Stimulated activated CD8-positive, alpha-beta memory T cell treated with anti-CD3 and anti-CD28 coated beads, Interleukin-7, amount 100 ng/mL, for 48 hours (primary cell): Measurements from ENCODE around the gene ARHGEF4.
A peak's percentile ranks its signal among the peaks of the same experiment; 100 is the strongest.

ENCODE experiments used
- DNase-seq, 2 donors: peaks; one replicate each; pipeline ENCODE4 v3.0.0-alpha.2; 2020; ENCODE audit warnings: low read depth in 1 of 2; ENCODE audit errors: extremely low read depth in 1 of 2

Gene ARHGEF4

DNA sequence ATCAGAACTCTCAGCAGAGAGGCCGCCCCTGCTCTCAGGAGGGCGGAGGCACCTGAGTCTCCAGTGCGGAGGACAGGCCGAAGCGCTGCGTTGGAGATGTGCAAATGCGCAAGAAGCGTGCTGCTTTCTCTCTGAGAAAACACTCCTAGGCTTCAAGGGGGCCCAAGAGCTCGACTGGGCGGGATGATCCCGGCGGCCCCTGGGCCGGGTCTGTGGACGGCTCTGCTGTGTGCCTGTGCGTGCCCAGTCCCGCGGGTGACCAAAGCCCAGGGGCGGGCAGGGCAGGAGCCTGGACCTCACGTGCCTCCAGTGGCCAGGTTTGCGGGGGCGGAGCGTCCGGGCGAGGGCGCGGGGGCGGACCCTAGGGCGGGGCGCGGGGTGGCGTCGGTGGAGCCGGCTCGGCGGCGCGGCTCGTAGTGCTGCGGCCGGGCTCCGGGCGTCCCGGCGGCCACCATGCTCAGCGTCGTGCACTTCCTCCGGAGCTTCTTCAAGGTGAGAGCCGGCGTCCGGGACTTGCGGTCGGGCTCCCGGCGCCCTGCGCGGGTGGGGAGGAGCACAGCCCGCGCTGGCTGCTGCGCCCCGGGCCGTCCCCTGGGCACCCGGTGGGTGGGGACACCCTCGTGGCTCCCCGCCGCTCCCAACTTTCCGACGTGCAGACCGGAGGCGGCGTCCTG lies at the start of gene ARHGEF4:
Gene ARHGEF4, plus strand, starts transcription at position 414 of the 674 bp plus-strand sequence. Its CDS starts 40 bp downstream, at position 454.
- DNase-seq = no peak

GRCh38 chr2:130787841-130788240 lies 48.9 kb upstream of the ARHGEF4 start:
- no peak for DNase-seq

DNA sequence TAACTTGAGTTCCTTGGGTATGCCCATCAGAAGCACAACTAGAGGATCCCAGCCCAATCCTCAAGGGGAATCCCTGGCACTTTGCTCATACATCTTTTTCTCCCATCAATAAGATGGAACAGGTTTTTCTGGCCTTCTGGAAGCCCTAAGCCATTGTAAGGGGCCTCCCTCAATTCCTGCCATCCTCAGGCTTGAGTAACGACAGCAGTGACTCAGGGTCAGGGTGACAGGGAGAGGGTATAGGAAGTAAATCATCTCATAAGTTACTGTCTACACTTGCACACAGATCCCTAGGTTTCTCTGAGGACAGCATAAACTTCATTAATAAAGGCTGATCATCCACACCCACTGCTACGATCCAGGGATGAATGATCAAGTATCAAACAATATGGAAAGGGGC lies 46.4 kb upstream of the ARHGEF4 start:
- no peak for DNase-seq

- no peak for DNase-seq
Measured at GRCh38 chr2:130790804-130791616, 45.7 kb upstream of the ARHGEF4 start.

DNA sequence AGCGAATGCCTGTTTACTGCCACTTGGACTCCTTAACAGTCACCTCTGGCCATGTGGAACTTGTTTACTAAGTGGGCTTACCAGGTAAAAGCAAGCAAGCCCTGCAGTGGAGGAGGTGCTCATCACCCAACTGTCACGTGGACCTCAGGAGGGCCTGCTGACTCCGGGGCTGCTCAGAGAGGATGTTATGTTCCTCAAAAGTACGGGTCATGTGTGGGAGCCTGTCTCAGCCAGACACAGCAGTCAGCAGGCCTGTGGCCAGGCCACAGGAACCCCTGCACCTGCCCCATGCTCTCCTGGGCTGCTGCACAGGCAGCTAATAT lies 45.1 kb upstream of the ARHGEF4 start:
- no peak for DNase-seq

GRCh38 chr2:130795431-130795830 lies 41.3 kb upstream of the ARHGEF4 start:
- DNase-seq = no peak

GRCh38 chr2:130796290-130796689 lies 40.4 kb upstream of the ARHGEF4 start:
- no peak for DNase-seq

- peak; percentile 78 to 83 for DNase-seq
Measured at GRCh38 chr2:130797493-130798435, 39.0 kb upstream of the ARHGEF4 start.

GRCh38 chr2:130798472-130799218 lies 38.1 kb upstream of the ARHGEF4 start:
- no peak for DNase-seq

DNA sequence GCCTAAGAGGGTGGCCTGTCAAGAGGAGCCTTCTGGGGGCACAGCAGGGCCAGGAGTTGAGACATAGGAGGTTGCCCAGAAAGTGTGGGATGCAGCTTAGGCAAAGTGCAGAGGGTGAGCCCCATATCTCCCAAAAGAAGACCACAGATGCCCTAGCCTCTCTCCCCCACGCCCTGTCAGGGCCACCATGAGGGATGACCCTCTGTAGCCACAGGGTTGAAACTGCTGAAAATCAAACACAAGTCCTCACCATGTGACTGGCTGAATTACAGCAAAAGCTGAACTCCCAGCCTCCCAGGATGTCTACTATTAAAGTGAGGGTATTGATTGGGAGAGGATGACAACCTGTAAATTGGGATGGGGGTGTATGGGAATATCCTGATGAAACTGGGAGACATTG lies 37.4 kb upstream of the ARHGEF4 start:
- no peak for DNase-seq

DNA sequence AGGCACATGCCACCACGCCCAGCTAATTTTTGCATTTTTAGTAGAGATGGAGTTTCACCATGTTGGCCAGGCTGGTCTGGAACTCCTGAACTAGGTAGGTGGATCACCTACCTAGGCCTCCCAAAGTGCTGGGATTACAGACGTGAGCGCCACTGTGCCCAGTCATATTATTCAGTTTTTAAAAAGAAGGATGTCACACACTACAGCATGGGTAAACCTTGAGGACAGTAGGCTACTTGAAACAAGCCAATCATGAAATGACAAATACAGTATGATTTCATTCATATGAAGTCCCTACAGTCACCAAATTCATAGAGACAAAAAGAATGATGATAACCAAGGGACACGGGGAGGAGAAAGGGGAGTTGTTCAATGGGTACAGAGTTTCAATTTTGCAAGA lies 31.1 kb upstream of the ARHGEF4 start:
- no peak for DNase-seq

DNA sequence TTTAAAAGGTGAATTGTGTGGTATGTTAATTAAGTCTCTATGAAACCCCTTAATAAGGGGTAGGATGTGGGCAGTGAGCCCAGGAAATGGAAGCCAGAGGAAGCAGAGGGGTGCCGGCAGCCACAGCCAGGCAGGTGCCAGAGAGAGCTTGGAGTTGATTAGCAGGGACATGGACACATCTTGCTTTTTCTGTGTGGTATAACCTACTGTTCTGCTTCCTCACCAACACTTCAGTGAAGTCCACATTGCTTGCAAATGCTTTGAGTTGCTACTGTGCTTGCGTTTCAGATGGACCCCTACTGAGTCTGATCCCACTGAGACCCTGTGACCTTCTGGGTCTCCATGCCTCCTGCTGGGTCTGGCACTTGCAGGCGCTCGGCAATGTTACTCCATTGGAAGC lies 30.3 kb upstream of the ARHGEF4 start:
- no peak for DNase-seq

GRCh38 chr2:130807659-130808385 lies 28.9 kb upstream of the ARHGEF4 start:
- no peak for DNase-seq

GRCh38 chr2:130808482-130809268 lies 28.0 kb upstream of the ARHGEF4 start:
- no peak for DNase-seq

DNA sequence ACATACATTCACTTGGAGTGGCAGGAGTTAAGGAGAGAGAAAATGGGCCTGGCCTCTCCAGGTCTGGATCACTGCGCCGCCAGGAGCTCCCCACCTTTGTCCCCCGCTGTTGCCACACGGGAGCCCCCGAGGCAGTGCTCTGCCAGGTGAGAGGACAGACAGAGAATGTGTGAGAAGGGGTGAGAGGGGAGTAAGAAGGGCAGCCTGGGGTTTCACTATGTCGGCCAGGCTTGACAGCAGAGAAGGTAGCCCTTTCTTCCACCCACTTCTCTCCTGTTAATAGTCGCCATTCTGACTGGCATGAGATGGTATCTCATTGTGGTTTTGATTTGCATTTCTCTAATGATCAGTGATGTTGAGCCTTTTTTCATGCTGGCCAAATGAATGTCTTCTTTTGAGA lies 26.2 kb upstream of the ARHGEF4 start:
- no peak for DNase-seq

DNA sequence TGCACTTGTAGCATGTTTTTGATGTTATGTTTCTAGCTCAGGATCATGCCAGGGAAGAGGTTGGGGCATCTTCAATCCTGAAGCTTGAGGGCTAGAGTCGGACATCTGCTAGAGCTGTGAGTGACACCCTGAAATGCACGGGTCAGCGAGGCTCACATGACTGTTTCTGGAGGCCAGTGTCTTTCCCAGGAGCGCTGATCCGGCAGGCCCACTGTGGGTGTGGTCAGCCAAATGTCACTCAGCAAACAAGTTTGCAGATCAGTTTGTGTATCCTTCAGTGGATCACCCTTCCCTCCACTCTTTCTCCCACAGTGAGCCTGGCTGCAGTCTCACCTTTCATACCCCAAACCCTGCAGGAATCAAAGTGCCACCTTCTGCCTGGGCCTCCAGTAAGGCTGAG lies 23.0 kb upstream of the ARHGEF4 start:
- DNase-seq = no peak

DNA sequence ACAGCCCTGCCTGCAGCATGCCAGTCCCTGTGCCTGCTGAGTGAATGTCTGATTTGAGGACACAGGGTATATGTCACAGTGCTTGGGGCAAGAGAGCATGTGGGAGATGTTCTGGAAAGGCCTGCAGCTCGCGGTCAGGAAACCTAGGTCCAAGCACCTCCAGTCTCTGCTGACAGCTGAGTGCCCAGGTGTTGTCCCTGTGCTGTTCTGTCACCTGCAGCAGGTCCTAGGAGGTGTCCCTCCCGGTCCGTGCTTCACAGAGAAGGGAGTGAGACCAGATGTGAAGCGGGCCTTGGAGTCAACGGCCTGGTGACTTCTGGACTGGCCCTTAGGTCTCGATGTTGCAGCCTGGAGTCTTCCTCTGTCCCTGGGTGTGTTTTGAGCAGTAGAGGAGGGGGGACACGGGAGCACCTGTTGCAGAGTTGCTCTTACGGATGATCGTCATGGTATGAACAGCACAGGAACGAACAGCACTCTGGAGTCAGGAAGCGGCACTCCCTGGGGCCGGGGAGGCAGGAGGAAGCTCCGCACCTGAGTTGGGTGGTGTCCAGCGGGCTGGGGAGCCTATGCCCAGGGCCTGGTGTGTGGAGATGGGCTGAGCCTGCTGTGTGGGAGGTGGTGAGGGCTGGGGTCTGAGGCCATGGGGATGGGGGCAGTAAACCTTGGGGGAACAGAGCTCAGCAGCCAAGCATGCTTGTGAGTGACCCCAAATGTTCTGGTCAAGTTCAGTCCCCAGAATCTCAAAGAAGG lies 21.6 kb upstream of the ARHGEF4 start:
- DNase-seq = no peak

DNA sequence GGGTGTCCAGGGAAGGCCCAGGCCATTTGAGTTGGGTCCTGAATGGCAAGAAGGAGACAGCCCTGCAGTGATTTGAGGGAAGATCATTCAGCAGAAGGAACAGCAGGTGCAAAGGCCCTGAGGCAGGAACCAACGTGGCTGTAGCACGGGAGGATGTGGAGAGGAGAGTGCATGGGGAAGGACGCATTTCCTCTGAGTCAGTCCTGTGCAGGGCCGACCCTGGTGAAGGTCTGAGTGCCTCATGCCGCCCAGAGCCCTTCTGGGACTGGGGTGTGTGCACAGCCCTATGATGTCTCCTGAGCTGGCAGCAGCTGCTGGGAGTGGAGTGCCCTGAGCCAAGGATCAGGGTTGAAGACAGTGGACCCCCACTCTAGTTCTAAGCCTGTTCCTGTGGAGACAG lies 17.9 kb upstream of the ARHGEF4 start:
- no peak for DNase-seq

DNA sequence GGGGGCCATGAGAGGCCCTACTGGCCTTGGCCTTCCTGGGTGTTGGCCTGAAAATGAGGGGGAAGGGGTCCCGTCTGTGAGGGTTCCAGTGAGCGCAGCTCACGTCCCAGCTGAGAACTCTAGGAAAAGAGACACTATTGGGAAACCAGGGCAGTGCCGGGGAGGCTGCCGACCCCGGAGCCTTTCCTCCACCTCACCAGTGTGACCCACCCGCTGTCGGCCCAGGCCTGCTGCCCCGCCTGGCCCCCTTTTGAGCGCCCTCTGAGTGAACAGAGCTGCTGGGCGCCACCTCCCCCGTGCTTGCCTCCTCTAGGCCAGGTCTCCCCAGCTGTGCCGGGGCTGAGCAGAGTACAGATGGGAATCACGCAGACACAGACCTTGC lies 17.5 kb upstream of the ARHGEF4 start:
- DNase-seq = no peak
